Measurements from ENCODE around the gene MKRN1.

- no peak for TF ChIP-seq CTCF (IDR thresholded peaks at IDR 0.05)
- no peak for TF ChIP-seq POLR2A (IDR thresholded peaks at IDR 0.05)
Observed at GRCh38 chr7:140404565-140405065, 74.7 kb downstream of the MKRN1 start.

Measured in thyroid gland (tissue), 4 donors.